ENCODE results near the gene DNM3.
"Not testable (repeated sequence)": the region's sequence is repeated elsewhere in the genome, so short reads cannot be mapped to it uniquely, and the experiment has no call there.

DNM3 gene

DNA sequence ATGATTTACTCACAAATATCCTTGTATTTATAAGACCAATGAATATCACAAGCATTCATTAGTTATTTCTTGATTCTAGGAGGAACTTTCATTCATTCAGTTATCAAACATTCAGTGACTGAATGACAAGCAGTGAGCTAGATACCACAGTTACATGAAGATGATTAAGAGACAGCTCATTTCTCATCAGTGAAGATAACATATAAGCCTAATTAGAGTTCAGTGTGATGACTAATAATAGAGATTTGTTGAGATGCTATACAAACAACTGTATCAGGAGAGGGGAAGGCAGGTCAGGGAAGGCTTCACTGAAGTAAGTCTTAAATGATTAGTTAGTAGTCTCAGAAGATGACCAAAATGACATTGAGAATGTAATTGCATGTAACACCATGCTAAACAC, 564.6 kb downstream of the DNM3 start:
- no peak for DNase-seq

GRCh38 chr1:172406968-172407367, 565.7 kb downstream of the DNM3 start:
- no peak for DNase-seq

GRCh38 chr1:172408958-172409357, 567.7 kb downstream of the DNM3 start:
- no peak for DNase-seq

DNA sequence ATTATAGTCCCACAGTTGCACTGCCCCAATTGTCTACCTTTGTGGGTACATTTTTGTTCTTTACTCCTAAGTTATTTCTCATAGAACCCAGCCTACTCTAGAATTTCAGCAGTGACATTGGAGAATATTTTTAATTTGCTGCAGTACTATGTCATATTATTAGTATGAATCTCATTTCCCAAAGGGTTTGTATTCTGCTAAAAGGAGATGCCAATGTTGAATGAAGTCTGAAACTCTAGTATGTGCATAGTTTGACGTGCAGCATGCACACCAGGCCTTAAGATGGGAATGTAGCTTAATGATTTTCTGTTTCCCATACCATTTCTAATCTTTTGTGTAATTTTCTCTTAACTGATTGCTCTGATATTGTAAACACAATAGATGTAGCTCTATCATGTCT, 568.7 kb downstream of the DNM3 start:
- no peak for DNase-seq

- DNase-seq, result no peak
Observed at GRCh38 chr1:172411791-172412338, 570.6 kb downstream of the DNM3 start.

DNA sequence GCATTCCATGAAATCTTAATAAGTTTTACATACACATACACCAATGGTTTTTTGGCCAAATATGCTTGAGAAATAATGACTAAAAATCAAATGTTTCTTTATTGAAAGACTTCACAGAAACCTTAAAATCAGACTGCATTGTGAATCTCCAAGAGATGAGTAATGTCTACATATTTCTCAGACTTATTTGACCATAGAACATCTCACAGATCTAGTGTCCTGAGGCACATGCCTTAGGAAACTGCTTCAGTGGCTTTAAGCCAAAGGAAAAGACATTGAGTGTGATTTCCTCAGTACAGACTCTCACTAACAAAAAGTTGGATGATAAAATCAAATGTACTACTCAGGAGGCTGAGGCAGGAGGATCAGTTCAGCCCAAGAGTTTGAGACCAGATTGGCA, 573.0 kb downstream of the DNM3 start:
- DNase-seq, result no peak

DNA sequence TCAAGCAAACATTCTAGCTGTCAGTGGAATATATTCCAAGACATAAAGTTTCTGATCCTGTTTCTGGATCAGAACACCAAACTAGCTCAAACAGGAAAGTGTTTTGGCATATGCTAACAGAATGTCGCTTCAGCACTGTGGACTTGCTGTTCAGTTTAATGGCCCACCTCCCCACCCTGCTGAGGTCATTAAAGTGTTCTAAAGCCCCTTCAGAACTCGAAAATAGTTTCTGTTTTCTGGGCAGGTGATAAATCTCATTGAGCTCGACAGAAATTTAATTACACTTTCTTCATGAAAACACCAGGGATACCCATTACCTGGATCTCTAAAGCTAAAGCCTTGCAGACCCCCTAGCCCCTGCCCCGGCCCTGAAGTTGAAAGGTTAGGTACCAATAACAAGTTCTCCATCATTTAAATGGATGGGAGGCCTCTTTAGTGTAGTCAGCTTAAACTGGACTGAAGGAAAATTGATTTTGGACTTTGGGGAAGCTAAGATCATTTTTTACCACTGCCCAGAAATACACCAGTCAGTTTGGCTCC, 575.3 kb downstream of the DNM3 start:
- no peak for DNase-seq

- DNase-seq, result no peak
Observed at GRCh38 chr1:172417557-172417956, 576.3 kb downstream of the DNM3 start.

DNA sequence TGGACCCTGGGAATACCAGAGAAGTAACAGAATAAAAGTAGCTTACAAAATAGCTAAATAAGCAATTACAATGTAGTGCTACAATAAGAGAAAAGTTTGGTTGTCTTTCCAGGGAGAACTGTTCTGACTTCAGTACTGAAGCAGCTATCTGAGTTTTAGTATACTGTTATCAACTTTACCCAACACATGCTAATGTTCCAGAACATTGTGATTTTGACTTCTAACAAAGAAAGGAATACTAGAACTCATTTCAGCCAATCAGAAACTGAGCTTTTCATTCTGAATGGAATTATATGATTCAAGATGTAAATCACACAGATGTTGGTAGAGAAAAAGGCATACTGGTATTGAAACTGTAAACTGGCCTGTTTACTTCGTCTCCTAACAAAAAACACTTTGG, 579.1 kb downstream of the DNM3 start, which contains the start of gene C1orf105:
C1orf105 (plus strand) TSS at position 301 of the 400 bp plus-strand sequence. CDS start 201 bp downstream, outside the sequence.
- no peak for DNase-seq

DNA sequence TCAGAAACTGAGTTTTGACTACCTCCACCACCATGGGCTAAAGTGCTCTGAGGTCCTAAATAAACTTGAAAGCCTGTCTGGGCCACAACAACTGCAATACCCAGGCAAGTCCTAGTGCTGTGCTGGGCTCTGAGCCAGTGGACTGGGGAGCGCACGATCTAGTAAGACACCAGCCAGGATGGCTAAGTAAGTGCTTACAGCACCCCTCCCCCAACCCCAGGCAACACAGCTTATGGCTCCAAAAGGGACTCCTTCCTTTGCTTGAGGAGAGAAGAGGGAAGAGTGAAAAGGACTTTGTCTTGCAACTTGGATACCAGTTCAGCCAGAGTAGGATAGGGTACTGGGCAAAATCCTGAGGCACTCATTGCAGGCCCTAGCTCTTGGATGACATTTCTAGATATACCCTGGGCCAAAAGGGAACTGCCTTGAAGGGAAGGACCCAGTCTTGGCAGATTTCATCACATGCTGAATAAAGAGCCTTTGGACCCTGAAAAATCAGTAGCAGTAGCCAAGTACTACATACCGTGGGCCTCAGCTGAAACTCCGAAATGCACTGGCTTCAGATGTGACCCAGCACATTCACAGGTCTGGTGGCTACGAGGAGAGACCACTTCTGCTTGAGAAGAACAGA, 580.8 kb downstream of the DNM3 start:
- DNase-seq, result no peak

DNA sequence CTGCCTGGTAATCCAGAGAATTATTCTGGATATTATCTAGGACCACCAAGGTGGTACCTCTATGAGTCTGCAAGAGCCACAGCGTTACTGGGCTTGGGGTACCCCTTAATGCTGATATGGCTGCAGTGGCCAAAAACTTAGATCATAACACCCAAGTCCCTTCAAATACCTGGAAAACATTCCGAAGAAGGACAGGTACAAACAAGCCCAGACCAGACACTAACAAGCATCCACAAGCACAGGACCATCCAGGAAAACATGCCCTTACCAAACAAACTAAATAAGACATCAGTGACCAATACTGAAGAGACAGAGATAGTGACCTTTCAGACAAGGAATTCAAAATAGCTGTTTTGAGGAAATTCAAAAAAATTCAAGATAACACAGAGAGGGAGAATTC, 582.0 kb downstream of the DNM3 start:
- no peak for DNase-seq

- no peak for DNase-seq
Observed at GRCh38 chr1:172425339-172425738, 584.0 kb downstream of the DNM3 start.

- no peak for DNase-seq
Observed at GRCh38 chr1:172427191-172427590, 585.9 kb downstream of the DNM3 start.

DNA sequence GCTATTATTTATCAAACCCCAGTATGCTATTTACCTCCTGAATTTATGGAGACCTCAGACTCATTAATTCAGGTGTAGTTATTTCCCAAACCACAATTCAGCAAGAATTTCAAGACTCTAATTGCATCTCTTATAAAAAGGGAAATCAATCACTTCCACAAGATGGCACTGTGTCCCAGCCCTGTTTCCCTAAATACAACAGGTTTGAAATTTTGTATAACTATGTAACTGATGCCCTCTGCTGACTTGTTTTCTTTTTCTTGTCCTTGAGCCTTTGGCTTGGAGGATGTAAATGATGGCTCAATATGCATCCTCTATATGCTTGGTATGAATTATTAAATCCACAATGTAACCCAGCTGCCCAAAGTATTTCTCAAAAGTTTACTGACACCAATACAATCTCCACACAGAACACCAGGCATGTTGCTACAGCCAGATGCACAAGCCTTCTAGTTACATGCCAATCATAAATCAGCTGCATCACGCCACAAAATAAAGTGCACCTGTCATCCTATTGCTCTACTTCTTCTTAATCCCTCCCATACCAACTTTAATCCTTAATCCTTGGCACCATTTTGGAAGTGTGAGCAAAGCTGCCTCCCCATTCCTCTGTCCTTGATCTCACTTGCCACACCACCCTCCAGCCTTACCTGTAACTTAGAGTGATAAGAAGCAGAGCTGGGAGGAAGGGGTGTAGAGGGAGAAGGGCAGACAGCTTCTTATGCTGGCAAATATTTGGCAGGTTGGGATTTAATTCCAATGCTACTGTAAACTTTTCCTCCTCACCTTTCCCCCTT, 588.2 kb downstream of the DNM3 start:
- no peak for DNase-seq

DNA sequence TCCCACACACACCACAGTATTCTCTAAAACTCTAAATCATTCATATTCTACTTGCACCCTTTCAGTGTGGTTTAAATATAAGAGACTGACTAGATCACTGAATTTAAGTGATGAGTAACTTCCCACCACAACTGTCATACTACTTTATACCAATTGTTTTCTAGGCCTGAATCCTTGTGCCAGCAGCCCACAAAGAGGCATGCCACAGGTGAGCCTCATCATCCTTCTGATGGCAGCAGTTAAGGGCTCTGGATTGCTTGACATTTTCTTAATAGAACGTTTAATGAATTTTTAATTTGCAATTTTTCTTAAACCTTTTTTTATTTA, 588.8 kb downstream of the DNM3 start:
- no peak for DNase-seq

GRCh38 chr1:172431204-172431603, 589.9 kb downstream of the DNM3 start:
- no peak for DNase-seq

DNA sequence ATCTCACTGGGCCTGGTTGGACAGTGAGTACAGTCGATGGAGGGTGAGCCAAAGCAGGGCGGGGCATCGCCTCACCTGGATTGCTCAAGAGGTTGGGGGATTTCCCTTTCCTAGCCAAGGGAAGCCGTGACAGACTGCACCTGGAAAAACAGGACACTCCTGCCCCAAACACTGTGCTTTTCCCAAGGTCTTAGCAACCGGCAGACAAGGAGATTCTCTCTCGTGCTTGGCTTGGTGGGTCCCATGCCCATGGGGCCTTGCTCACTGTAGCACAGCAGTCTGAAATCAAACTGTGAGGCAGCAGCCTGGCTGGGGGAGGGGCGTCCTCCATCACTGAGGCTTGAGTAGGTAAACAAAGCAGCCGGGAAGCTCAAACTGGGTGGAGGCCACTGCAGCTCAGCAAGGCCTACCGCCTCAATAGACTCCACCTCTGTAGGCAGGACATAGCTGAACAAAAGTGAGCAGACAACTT, 590.5 kb downstream of the DNM3 start:
- DNase-seq, result no peak

DNA sequence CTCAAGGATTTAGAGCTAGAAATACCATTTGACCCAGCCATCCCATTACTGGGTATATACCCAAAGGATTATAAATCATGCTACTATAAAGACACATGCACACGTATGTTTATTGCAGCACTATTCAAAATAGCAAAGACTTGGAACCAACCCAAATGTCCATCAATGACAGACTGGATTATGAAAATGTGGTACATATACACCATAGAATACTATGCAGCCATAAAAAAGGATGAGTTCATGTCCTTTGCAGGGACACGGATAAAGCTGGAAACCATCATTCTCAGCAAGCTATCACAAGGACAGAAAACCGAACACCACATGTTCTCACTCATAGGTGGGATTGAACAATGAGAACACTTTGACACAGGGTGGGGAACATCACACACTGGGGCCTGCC, 595.9 kb downstream of the DNM3 start:
- DNase-seq, result not testable (repeated sequence)

GRCh38 chr1:172442404-172442803, 601.1 kb downstream of the DNM3 start:
- DNase-seq, result no peak

DNA sequence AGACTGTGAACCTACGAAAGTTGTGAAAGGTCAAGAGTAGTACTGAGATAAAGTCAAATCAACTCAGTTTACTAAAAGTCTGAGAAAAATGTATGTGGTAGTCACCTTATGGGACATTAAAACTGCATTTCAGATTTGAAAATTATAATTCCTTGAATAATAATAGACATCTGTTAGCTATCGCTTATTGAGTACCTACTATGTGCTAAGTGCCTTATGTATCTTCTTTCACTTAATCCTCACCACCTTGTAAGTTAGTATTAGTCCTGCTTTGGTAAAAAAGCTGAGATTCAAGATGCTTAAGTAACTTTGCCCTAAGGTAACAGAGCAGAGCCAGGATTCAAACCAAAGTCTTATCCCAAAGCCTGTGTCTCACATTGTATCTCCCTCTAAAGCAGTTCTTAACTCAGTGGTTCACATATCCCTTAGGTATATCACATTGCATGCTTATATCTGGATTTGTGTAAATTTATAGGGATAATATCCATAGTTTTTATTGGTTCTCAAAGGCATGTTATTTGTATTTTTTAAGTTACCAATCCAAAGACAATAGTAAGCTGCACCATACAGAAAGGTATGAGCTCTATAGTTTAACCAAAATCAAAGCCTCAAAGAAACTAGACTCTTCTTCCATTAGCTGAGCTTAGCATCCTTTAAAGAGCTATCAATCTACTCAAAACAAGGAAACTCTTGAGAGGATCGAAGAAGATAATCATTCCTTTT, 601.7 kb downstream of the DNM3 start:
- no peak for DNase-seq

DNA sequence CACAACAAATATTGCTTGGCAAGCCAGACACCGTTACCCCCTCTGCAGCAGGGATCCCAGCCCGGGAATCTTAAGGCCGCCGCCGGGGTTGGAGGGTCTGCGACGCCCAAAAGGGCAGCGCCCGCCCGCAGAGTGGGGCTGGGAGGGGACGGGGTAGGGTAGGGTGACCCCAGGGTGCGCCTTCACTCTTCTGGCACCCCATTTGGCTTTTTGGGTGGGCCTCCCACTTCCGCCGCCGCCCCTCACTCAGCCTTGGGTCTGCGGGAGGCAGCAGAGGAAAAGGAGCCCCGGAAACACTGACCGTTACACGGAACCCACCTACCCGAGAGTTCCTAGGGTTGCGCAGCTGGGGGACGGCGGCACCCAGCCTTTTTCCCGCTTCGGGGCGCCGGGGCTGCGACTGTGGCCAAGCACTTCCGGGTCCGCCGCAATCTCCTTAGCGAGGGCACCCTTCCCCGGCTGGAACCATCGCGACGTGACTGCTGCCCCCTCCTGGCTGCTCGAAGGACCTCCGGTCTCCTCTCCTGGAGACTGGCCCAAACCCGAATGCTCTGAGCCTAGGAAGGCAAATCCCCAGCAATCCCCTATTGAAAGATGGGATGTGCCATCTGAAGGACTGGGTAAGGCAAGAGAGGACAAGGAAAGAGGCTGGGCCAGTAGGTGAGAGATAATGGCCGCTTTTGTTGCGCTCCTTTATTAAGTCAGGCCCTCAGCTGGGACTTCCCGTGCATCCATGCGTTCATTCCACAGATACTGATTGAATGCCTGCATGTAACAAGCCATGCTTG, 602.6 kb downstream of the DNM3 start, which contains the start of gene PIGC:
PIGC (minus strand) TSS at position 404 of the 788 bp plus-strand sequence. CDS start 1,447 bp downstream, outside the sequence.
- peak; percentile 56 for DNase-seq

GRCh38 chr1:172446547-172446946, 605.2 kb downstream of the DNM3 start:
- DNase-seq, result no peak
